NCI-H2196 (cell line): ENCODE measurements around the gene NRXN3.

Experiments used
- DNase-seq: peaks from one replicate; lab custom pipeline; 2025; ENCODE audit not compliant: unreplicated experiment; lab: John Stamatoyannopoulos, UW

NRXN3 gene

GRCh38 chr14:78627114-78627513 is 456.9 kb downstream of the NRXN3 start:
- DNase-seq: no peak

DNA sequence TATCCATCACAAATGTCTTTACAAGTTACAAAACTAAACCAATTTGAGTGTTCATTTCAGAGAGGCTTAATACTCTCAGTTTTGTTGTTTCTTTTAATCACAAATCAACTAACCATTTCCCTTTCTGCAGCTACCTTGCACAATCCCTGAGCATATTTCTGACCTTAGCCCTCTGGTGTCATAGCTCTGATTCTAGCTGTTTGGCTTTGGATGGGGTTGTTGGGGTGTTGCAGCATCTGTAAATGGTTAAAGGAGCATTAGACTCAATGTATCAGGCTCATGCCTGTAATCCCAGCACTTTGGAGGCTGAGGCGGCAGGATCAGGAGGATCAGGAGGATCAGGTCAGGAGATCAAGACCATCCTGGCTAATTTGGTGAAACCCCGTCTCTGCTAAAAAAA is 461.4 kb downstream of the NRXN3 start:
- no peak for DNase-seq

DNA sequence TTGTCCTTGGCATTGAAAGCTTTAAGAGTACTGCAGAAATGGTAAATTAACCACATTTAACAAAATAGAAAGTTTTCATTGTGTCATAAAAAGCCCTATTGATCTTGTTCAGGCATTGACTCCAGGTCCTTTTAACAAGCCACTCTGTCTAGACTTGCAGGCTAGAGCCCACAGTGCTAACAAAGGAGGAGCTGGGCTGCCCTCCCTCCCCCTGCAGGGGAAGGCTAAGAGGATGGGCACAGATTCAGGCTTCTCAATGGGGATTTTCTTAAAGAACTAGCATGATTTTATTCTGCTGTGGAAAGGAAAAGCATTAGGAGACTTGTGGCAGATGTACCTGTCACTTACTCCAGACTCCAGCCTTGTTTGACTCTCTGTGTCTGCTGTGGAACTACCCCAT is 463.6 kb downstream of the NRXN3 start:
- DNase-seq: no peak

DNA sequence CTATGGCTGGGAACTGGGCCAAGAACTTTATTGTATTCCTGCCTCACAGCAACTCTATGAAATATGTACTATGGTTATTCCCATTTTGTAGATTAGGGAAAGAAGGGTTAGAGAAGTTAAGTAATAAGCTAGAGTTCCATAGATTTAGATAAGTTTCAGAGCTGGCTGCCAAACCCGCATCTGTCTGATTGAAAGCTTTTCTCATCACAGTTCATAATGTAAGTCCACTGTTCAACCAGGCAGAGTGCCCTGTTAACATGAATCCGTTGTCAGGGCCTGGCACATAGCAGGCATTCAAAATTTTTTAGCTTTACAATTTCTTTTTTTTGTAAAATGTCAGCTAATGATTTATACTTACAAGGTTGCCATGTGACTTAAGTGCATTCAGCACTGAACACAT is 467.3 kb downstream of the NRXN3 start:
- no peak for DNase-seq

- DNase-seq: no peak
Observed at GRCh38 chr14:78637908-78638475, 467.8 kb downstream of the NRXN3 start.

DNA sequence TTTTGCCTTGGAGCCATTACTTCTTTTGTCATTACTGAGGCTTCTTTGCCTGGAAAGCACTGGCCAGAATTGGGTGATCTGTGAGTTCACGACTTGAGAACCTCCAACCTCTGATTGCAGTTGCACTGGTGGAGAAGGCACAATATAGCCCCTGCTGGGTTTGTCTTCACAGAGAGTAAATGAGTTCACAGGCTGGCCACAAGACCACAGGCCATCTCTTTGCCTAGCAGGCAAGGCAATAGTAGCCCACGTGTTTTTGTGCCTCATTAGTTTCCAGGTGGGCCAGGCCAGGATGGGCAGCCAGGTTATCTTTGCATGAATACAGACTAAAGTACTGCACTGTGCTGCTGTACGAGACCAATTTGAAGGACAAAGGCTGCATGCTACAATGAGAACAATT is 468.8 kb downstream of the NRXN3 start:
- DNase-seq: no peak

DNA sequence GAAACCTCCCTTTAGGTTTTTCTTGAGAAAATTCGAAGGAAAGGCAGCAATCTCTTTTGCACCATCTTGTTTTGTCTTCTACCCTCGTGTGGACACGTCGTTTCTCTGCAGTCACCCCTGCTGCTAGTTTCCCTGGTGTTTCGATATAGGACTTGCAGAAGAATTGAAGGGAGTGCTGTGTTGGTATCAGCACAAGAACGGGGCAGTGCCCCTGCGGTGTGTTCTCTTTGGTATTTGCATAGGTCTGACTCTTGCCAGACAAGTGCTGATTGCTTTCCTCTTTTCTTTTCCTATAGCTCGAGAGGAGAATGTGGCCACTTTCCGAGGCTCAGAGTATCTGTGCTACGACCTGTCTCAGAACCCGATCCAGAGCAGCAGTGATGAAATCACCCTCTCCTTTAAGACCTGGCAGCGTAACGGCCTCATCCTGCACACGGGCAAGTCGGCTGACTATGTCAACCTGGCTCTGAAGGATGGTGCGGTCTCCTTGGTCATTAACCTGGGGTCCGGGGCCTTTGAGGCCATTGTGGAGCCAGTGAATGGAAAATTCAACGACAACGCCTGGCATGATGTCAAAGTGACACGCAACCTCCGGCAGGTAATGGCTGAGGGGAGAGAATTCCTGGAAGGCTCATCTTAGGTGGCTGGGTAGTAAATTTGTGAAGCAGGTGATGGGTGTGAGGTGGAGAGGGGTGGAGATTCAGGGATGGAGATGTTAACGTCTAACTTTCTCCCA is 474.8 kb downstream of the NRXN3 start:
- DNase-seq: no peak

DNA sequence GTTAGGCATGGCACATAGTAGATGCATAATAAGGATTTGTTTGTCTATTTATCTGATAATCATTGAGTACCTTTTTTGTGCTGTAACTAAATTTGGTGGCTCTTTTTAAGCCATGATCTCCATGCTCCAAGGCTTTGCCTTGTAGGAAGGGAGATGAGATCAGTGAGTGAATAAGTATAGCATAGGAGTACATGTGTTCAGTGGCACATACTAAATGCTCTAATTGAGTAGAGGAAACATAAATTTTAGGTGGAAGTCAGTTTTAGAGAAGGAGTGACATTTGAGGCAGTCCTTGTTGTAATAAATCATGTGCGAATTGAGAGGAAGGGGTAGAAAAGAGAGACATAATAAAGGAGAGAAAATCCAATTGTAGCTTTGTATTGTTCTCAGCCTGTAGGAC is 482.6 kb downstream of the NRXN3 start:
- no peak for DNase-seq

- DNase-seq: no peak
Observed at GRCh38 chr14:78653173-78653572, 483.0 kb downstream of the NRXN3 start.

DNA sequence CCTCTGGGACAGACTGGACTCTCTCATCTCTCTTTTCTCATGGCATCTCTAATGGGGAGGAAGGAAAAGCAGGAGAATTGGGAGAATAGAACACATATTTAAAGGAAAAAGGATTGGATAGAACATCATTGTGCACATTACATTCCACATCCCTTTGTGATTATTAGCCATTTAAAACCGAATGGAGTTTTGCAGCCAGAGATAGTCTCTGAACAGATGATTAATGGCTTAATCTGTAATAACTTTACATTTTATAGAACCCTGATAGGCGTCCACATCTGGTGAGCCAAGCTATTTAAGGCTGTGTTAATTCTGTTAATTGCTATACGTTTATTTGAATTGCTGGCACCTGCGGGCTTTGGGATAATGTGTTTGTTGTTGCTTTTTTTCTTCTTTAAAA is 487.3 kb downstream of the NRXN3 start:
- DNase-seq: no peak

DNA sequence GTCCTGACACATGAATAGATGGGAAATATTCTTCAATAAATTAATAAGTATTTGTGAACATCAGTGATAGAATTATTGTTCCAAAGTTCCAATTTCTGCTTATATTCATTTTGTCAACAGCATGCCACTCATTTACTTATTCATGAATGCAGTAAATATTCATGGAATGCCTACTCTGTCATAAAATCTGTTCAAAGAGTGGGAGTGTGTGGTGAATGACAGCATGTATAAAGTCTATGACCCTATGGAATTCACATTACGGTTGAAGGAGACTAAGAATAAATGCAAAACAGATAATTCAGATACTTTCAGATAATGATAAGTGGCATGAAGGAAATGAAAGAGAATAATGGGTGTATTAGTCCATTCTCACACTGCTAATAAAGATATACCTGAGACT is 494.7 kb downstream of the NRXN3 start:
- no peak for DNase-seq

DNA sequence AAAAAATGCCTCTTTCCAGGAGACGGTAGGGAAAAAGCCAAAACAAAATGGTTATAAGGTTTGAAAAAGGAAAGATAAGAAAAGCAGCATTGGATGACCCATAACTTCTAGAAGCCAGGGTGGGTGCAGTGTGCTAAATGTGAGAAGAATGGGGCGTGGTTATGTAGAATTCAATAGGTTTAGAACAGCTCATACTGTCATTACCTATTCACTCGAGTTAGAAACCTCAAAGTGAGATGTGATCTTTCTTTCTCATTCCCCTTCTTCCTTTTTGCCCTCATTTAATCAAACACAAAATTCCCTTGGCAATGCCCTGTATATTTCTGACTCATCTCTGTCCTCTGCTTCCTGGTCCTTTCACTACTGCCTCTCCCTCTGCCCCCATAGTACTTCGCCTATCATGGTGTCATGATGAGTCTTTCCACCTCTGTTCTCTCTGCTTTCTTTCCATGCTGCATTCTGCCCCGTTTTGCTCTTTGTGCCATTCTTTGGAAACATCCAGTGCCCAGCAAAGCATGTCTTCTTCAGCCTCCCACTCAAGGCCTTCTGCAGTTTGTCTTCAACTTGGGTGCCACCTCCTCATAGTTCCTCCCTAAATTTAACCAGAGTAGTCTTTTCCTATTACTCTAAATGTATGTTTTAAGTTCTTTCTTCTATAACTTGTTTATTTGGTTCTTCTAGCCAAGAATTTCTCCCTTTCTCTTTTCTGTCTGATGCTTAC is 496.3 kb downstream of the NRXN3 start:
- DNase-seq: no peak

DNA sequence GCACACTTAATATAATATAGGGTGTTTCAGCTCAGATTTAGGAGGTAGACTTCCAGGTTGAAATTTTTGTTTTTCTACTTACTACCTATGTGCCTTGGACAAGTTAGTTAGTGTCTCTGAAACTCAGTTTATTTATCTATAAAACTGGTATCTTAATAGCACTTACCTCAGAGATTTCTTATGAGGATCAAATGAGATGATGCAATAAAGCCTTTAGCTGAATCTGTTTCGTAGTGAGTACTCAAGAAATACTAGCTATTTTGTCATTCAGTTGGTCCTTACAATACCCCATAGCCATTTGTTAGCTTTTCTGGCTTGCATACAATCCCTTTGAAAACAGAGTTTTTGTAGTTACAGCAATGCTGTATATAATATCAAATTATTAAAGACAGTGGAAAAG is 497.0 kb downstream of the NRXN3 start:
- DNase-seq: no peak

GRCh38 chr14:78673845-78674244 is 503.7 kb downstream of the NRXN3 start:
- no peak for DNase-seq

GRCh38 chr14:78674820-78675219 is 504.6 kb downstream of the NRXN3 start:
- no peak for DNase-seq

DNA sequence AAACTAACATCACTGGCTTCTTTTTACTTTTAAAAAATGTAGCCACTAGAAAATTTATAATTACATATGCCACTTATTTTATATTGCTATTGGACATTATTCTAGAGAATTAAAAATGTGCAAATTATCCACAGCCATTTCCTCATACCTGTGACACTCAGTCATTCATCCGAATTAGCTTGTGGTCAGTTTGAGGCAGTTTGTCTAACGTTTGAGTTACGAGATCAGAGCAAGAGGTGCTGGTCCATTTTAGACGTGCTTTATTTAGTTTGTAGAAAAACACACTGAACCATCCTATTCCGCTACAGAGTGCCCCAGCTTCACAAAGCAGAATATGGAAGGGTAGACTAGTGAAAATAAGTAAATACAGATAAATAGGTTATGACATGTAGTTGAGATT is 513.0 kb downstream of the NRXN3 start:
- DNase-seq: no peak

DNA sequence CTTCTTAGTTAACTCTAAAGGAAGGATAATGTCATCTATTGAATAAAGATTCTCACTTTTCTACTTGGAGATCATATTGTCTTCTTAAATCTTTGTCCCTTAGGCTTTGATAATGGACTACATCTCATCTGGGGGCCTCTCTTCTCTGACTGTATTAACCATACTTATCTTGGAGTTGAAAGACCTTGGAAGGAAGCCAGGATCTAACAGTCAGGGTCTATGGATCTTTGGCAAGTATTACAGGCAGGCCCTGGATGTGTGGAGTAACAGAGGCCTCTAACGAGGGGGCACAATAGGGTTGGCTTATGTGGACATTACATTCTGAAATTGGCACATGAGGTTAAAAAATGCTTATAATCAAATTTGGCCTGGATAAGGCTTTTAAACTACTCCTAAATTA is 513.8 kb downstream of the NRXN3 start:
- no peak for DNase-seq

- DNase-seq: no peak
Observed at GRCh38 chr14:78688503-78688902, 518.3 kb downstream of the NRXN3 start.

GRCh38 chr14:78690836-78691235 is 520.7 kb downstream of the NRXN3 start:
- DNase-seq: no peak

GRCh38 chr14:78697341-78697740 is 527.2 kb downstream of the NRXN3 start:
- peak; percentile 57 for DNase-seq

DNA sequence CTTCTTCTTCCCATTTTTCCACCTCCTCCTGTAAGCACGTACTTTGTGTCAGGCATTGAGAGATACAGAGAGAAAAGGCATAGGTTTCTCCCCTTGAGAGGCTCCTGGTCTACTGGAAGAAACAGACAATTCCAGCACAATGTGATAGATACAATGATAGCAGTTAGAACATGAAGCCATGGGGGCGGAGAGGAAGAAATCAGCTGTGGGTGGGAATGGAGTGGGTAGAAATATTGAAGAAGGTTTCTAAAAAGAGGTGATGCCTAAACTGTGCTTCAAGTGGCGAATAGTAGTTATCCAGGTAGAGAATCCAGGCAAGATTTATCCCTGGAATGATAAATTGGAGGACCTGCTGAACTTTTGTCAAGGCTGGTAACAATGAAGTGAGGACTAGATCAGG is 528.8 kb downstream of the NRXN3 start:
- DNase-seq: no peak

DNA sequence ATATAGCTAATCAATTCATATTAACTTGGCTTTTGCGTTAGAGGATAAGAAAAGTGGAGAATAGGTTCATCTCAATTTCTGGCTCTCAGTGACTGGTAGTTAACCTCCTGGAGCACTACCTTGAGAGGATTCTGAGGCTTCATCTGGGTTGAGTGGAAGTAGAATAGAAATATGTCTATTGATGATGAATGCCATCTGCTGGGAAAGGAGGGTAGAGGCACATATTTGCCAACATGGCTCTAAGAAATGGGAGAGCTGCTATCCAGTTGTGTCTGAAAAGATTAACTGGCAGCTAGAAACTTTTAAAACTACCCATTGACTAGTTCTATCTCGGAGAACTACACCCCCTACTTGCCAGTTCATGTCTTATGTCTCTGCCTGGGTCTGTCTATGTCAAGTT is 530.1 kb downstream of the NRXN3 start:
- DNase-seq: peak; percentile 2
